ENCODE data around the gene MARK1.

MARK1 gene

GRCh38 chr1:220706480-220706879, 178.5 kb downstream of the MARK1 start:
- no peak overlapping the region for H3K27ac ChIP-seq (ENCODE audit: low read length)
- no peak overlapping the region for H3K4me3 ChIP-seq (ENCODE audit: low read depth in 1 of 2, low read length in 2 of 2)
- ATAC-seq (ENCODE audit: insufficient read depth, low read depth): no peak

GRCh38 chr1:220707160-220707559, 179.2 kb downstream of the MARK1 start:
- H3K4me3 ChIP-seq (ENCODE audit: low read depth in 1 of 2, low read length in 2 of 2): no peak overlapping the region
- H4K20me1 ChIP-seq (ENCODE audit: insufficient read depth, low read length): no peaks in the 10 kb centered on the region
- no peaks in the 10 kb centered on the region for H3K79me2 ChIP-seq (ENCODE audit: insufficient read depth, low read length)
- no peak overlapping the region for H2AFZ ChIP-seq (ENCODE audit: low read depth, low read length)
- TF ChIP-seq EZH2 (IDR thresholded peaks at IDR 0.05; ENCODE audit: borderline replicate concordance, low read depth, low read length, severe bottlenecking) (no peak), CTCF (IDR thresholded peaks at IDR 0.05; ENCODE audit: borderline replicate concordance, extremely low read depth, low read length, poor library complexity, severe bottlenecking) (no peak)
- no peaks in the 10 kb centered on the region for H3K4me1 ChIP-seq (ENCODE audit: insufficient read depth, low read length)
- no peaks in the 10 kb centered on the region for H3K36me3 ChIP-seq (ENCODE audit: insufficient read depth, low read length)
- H3K9me3 ChIP-seq (ENCODE audit: insufficient read depth, low read length, severe bottlenecking): no peaks in the 10 kb centered on the region
- H3K4me2 ChIP-seq (ENCODE audit: insufficient read depth, low read length): no peak overlapping the region
- H3K9ac ChIP-seq (ENCODE audit: low read depth, low read length): no peak overlapping the region
- ATAC-seq (ENCODE audit: insufficient read depth, low read depth): no peak
- no peak overlapping the region for H3K27ac ChIP-seq (ENCODE audit: low read length)
- H3K27me3 ChIP-seq (ENCODE audit: insufficient read depth, low read length, poor library complexity): no peaks in the 10 kb centered on the region
- no peak for DNase-seq

More at GRCh38 chr1:220706480-220706879, 178.5 kb downstream of the MARK1 start:
- H3K9me3 ChIP-seq (ENCODE audit: insufficient read depth, low read length, severe bottlenecking): no peaks in the 10 kb centered on the region
- H3K27me3 ChIP-seq (ENCODE audit: insufficient read depth, low read length, poor library complexity): peaks cover 4% of the 10 kb centered on the region
- H2AFZ ChIP-seq (ENCODE audit: low read depth, low read length): no peak overlapping the region
- no peaks in the 10 kb centered on the region for H3K4me1 ChIP-seq (ENCODE audit: insufficient read depth, low read length)
- H4K20me1 ChIP-seq (ENCODE audit: insufficient read depth, low read length): no peaks in the 10 kb centered on the region
- DNase-seq: no peak
- H3K4me2 ChIP-seq (ENCODE audit: insufficient read depth, low read length): no peak overlapping the region
- no peaks in the 10 kb centered on the region for H3K36me3 ChIP-seq (ENCODE audit: insufficient read depth, low read length)
- H3K9ac ChIP-seq (ENCODE audit: low read depth, low read length): no peak overlapping the region
- no peaks in the 10 kb centered on the region for H3K79me2 ChIP-seq (ENCODE audit: insufficient read depth, low read length)
- TF ChIP-seq CTCF (IDR thresholded peaks at IDR 0.05; ENCODE audit: borderline replicate concordance, extremely low read depth, low read length, poor library complexity, severe bottlenecking): no peak
- no peak for TF ChIP-seq EZH2 (IDR thresholded peaks at IDR 0.05; ENCODE audit: borderline replicate concordance, low read depth, low read length, severe bottlenecking)

- Histone ChIP-seq H3K4me3 (ENCODE audit: low read depth in 1 of 2, low read length in 2 of 2) (no peak overlapping the region), H3K4me1 (ENCODE audit: insufficient read depth, low read length) (no peaks in the 10 kb centered on the region), H3K79me2 (ENCODE audit: insufficient read depth, low read length) (no peaks in the 10 kb centered on the region), H3K27me3 (ENCODE audit: insufficient read depth, low read length, poor library complexity) (no peaks in the 10 kb centered on the region), H3K9ac (ENCODE audit: low read depth, low read length) (no peak overlapping the region), H3K9me3 (ENCODE audit: insufficient read depth, low read length, severe bottlenecking) (no peaks in the 10 kb centered on the region), H3K36me3 (ENCODE audit: insufficient read depth, low read length) (no peaks in the 10 kb centered on the region), H4K20me1 (ENCODE audit: insufficient read depth, low read length) (no peaks in the 10 kb centered on the region), H3K4me2 (ENCODE audit: insufficient read depth, low read length) (no peak overlapping the region), H3K27ac (ENCODE audit: low read length) (no peak overlapping the region), H2AFZ (ENCODE audit: low read depth, low read length) (no peak overlapping the region)
- DNase-seq (no peak), ATAC-seq (ENCODE audit: insufficient read depth, low read depth) (no peak)
- TF ChIP-seq CTCF (IDR thresholded peaks at IDR 0.05; ENCODE audit: borderline replicate concordance, extremely low read depth, low read length, poor library complexity, severe bottlenecking) (no peak), EZH2 (IDR thresholded peaks at IDR 0.05; ENCODE audit: borderline replicate concordance, low read depth, low read length, severe bottlenecking) (no peak)
These were observed 180.3 kb downstream of the MARK1 start for GRCh38 chr1:220708244-220708643.

Measured in DND-41 (cell line).